ENCODE measurements around the gene SSBP2. TPM values are rescaled to one million over a fixed set of nuclear protein-coding genes. Genes with fewer than 3 reads are reported as not detected.

Gene SSBP2
- total RNA-seq: 10 to 100 TPM; 13.0 to 14.2 TPM

DNA sequence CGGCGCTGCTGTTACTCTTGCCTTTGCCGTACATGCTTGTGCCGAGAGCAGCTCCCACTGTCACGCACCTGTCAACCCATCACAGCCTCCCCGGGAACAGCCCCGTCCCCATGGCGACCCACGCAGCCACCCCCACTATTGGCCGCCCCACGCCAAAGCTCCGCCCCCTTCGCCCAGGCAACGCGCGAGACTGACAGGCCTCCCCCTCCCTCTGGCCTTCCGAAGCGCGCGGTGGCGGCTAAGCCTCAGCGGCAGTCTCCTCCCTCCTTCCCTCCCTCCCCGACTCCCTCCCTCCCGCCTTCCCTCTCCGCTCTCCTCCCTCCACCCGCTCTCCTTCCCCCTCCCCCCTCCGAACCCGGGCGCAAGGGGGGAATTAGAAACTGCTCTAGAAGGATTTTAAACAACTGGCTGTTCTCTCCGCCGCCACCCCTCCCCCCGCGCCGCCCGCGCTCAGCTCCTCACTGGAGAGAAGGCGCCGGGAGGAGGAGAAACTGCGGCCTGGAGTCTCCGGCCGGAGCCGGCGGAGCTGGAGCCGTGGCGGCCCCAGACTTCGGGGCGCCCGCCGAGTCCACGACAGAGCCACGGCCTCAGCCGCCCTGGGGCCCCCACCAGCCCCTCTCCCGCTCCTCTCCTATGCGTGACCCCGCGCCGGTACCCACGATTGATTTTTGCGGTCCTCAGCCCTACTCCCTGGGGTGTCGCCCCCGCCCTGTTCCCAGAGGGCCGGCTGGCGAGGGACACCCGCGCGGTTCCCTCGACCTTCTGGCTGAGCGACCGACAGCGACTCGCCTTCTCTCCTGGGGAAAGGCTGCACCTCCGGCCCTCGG lies at the start of gene SSBP2:
Gene SSBP2, minus strand, starts transcription at position 89 of the 827 bp plus-strand sequence. Its CDS starts 55 bp downstream, at position 34.
- peak within 1 kb of the TSS; percentile 74 for H3K27ac Mint-ChIP-seq
- H3K27me3 Mint-ChIP-seq: no peaks in the 10 kb centered on the region
- H3K4me1 Mint-ChIP-seq (ENCODE audit: low read depth): peaks cover 22% of the 10 kb centered on the region
- intact Hi-C loops (cut with micrococcal nuclease): loop anchor here (1.0 to 5.0 kb wide), 6 partner anchors 28 to 606 kb away; partner anchors contain the start of gene ZCCHC9
- ChIA-PET CTCF (interaction anchor here (1.0 to 2.8 kb wide), 7 partner anchors 28 to 475 kb away, joined by 3 to 22 read pairs (median 5); no protein-coding TSS in a partner anchor), POLR2A (interaction anchor here (0.9 to 4.2 kb wide), 10 partner anchors 11 to 526 kb away, joined by 3 to 62 read pairs (median 4); partner anchors contain the start of genes ATG10 and RPS23)
- peak; percentile 98 for DNase-seq
- no peaks in the 10 kb centered on the region for H3K9me3 Mint-ChIP-seq
- peaks cover 3% of the 10 kb centered on the region for H3K36me3 Mint-ChIP-seq
- peak within 1 kb of the TSS; percentile 86 for H3K4me3 Mint-ChIP-seq

DNA sequence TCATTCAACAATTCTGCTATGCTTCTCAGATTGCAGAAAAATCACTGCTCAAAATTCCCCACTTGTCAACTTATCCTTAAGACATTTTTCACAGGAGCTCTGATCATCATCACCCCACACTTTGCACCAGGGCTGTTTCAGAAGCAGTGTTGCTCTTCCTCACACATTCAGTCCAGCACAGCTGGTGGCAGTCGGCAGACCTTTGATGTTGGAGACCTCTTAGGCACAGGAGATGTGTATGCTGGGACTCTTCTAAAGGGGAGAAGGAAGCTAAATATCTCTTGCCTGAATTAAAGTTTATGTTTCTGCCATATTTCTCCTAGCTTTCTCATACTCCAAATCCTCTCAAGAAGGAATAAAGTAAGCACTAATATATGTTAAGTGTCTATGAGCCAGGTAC lies 44.8 kb upstream of the SSBP2 start:
- CTCF ChIA-PET: no interaction called here
- Mint-ChIP-seq H3K4me3 (no peak overlapping the region), H3K27me3 (peaks cover 3% of the 10 kb centered on the region), H3K36me3 (no peaks in the 10 kb centered on the region), H3K27ac (no peak overlapping the region), H3K4me1 (ENCODE audit: low read depth) (no peaks in the 10 kb centered on the region), H3K9me3 (no peaks in the 10 kb centered on the region)
- intact Hi-C loops (cut with micrococcal nuclease): no loop called here
- DNase-seq: no peak
- POLR2A ChIA-PET: no interaction called here

DNA sequence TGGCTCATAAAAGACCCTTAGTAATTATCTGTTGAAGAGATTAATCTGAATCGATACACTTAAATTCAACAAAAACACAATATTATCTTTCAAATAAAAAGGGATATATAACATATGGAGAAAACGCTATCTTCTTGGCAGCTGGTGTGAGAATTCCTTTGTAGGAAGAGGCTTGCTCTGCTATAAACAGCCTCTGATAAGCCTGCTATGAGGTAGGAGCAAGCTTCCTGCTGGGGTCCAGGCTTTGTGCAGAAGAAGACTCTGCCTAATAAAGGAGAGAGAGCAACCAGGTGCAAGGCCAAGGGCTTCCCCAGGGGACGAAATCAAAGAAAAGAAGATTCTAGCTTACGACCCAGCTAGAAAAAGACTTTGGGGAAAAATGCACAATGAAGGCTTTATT lies 43.3 kb upstream of the SSBP2 start:
- H3K4me1 Mint-ChIP-seq (ENCODE audit: low read depth): no peaks in the 10 kb centered on the region
- no peak overlapping the region for H3K27ac Mint-ChIP-seq
- no peak for DNase-seq
- no peak overlapping the region for H3K4me3 Mint-ChIP-seq
- CTCF ChIA-PET: no interaction called here
- POLR2A ChIA-PET: no interaction called here
- intact Hi-C loops (cut with micrococcal nuclease): no loop called here
- peaks cover 1% of the 10 kb centered on the region for H3K27me3 Mint-ChIP-seq
- H3K36me3 Mint-ChIP-seq: no peaks in the 10 kb centered on the region
- no peaks in the 10 kb centered on the region for H3K9me3 Mint-ChIP-seq

DNA sequence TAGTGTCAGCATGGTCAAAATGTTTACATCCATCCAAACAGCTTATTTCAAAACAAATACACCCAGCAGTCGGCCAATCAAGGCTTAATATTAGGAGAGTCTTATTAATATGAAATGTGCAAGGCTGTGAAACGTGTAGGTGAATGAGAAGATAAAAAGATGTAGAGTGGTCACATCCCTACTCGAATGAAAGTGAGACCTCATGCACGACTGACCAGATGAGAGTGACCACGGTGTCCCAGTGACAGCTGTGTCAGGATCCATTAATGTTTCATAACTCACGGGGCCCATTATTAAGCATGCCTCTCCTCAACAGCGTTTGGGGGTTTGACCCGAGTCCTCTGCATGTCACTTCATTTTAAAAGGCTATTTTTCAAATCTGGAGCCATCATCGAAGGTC lies 39.4 kb upstream of the SSBP2 start:
- no peaks in the 10 kb centered on the region for H3K27me3 Mint-ChIP-seq
- H3K27ac Mint-ChIP-seq: no peak overlapping the region
- no peak for DNase-seq
- peaks cover 7% of the 10 kb centered on the region for H3K4me1 Mint-ChIP-seq (ENCODE audit: low read depth)
- H3K36me3 Mint-ChIP-seq: no peaks in the 10 kb centered on the region
- CTCF ChIA-PET: no interaction called here
- H3K4me3 Mint-ChIP-seq: no peak overlapping the region
- POLR2A ChIA-PET: no interaction called here
- H3K9me3 Mint-ChIP-seq: no peaks in the 10 kb centered on the region
- intact Hi-C loops (cut with micrococcal nuclease): no loop called here

DNA sequence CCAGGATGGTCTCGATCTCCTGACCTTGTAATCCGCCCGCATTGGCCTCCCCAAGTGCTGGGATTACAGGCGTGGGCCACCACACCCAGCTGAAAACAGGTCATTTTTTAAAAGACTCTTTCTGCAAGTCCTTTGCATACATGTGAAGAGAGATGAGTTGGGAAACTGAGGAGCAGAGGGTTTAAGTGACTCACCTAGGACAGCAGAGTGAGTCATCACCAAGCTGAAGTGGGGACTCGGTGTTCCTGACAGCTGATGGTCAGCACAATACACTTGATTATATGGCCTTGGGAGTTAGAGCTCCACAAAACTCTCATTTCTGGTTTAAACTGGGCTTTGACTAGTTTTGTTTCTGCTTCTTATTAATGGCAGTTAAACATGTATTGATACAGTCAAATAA lies 38.1 kb upstream of the SSBP2 start:
- intact Hi-C loops (cut with micrococcal nuclease): no loop called here
- Mint-ChIP-seq H3K36me3 (no peaks in the 10 kb centered on the region), H3K27me3 (no peaks in the 10 kb centered on the region), H3K27ac (no peak overlapping the region), H3K4me3 (no peak overlapping the region), H3K9me3 (no peaks in the 10 kb centered on the region), H3K4me1 (ENCODE audit: low read depth) (peaks cover 7% of the 10 kb centered on the region)
- ChIA-PET POLR2A (no interaction called here), CTCF (interaction anchor here (1.6 kb wide), 1 partner anchor 364 kb away, joined by 3 read pairs; no protein-coding TSS in a partner anchor)
- no peak for DNase-seq

DNA sequence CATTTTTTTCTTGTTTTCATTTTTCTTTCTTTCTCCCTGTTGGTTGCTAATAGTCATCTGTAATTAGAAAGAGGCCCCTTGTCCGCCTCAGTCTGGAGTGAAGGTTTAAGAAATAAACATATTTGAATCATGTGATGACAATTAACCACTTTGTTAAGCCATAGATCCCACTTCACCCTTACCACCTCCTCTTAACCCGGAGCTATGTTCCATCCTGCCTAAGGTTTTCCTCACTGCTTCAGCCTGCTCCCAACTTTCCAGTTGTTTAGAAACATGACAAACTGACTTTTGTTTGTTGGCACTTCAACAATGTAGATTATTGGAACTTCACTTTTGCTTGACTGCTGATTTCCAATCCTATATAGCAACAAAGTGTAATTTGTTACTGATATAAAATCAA lies 37.4 kb upstream of the SSBP2 start:
- no peak overlapping the region for H3K4me3 Mint-ChIP-seq
- H3K27me3 Mint-ChIP-seq: no peaks in the 10 kb centered on the region
- H3K36me3 Mint-ChIP-seq: no peaks in the 10 kb centered on the region
- H3K27ac Mint-ChIP-seq: no peak overlapping the region
- no peak for DNase-seq
- ChIA-PET POLR2A (no interaction called here), CTCF (interaction anchor here (1.6 kb wide), 1 partner anchor 363 kb away, joined by 3 read pairs; no protein-coding TSS in a partner anchor)
- H3K9me3 Mint-ChIP-seq: no peaks in the 10 kb centered on the region
- intact Hi-C loops (cut with micrococcal nuclease): no loop called here
- H3K4me1 Mint-ChIP-seq (ENCODE audit: low read depth): peaks cover 7% of the 10 kb centered on the region

DNA sequence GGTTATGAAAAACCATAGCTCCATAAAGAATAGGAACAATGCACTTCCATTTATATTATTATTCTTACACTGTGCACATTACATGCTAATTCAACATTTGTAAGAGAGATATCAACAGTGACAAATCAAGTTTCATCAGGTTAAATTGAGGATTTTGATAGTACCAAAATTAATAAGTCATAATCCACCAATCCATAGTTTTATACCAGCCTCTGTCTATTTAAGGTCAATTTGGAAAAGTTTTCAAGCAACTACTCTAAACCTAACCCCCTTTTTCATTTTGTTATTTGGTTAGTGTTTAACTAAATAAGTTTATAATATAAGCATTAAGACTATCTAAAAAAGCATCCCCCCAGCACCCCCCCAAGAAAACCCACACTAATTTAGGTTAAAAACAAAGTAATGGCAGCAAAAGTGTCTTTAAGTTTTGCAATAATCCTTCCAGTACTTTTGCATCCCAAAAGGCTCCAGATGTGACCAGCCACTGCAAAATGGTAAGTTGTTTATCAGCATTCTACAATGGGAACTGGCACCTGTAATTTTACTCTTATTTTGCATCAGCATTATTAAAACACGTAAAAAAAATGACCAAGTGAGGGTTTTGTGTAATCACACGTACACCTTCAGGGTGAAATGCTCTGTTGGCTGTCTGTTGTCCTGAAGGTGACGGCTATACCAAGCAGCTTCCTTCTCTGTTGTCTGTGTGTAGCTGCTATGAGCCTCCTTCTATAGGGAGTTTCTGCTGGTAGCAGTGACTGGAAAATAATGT lies 36.8 kb upstream of the SSBP2 start:
- Mint-ChIP-seq H3K36me3 (no peaks in the 10 kb centered on the region), H3K4me1 (ENCODE audit: low read depth) (peaks cover 7% of the 10 kb centered on the region), H3K4me3 (no peak overlapping the region), H3K27me3 (no peaks in the 10 kb centered on the region), H3K27ac (no peak overlapping the region), H3K9me3 (no peaks in the 10 kb centered on the region)
- CTCF ChIA-PET: no interaction called here
- intact Hi-C loops (cut with micrococcal nuclease): no loop called here
- DNase-seq: no peak
- POLR2A ChIA-PET: no interaction called here

DNA sequence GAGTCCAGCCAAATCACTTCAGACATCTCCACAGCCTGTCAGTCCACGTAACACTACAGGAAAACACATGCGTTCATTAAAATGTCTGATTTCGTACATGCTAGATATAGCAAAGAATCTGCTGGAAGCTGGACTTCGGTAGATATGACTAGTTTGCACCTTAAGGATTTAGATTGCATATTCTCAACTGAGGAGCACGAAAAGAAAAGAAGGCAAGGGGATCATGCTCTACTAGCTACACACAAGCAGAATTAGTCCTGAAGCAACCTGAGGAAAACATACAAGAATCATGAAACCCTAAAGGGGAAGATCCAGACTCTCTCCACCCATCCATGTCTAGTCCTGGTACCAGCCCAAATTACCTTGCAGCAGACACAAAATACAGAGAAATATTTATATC lies 36.1 kb upstream of the SSBP2 start:
- no peaks in the 10 kb centered on the region for H3K27me3 Mint-ChIP-seq
- CTCF ChIA-PET: no interaction called here
- no peak overlapping the region for H3K27ac Mint-ChIP-seq
- intact Hi-C loops (cut with micrococcal nuclease): no loop called here
- no peaks in the 10 kb centered on the region for H3K9me3 Mint-ChIP-seq
- H3K4me1 Mint-ChIP-seq (ENCODE audit: low read depth): peaks cover 7% of the 10 kb centered on the region
- no peak overlapping the region for H3K4me3 Mint-ChIP-seq
- no peak for DNase-seq
- POLR2A ChIA-PET: no interaction called here
- H3K36me3 Mint-ChIP-seq: no peaks in the 10 kb centered on the region

DNA sequence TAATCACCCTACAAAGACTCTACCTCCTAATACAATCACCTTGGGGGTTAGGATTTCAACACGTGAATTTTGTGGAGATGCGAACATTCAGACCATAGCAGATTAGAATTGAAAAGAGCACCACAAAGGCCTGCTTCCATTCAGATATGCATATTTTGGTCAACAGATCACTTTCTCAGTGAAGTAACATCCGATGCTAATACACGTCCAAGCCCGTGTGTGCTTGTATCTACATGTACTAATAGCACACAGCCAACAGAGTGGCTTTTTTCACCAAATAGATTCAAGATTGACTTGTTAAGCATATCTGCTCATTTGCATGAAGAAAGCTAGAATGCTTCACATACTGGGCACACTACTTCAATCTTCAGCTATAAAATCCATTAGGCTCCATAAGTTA lies 35.6 kb upstream of the SSBP2 start:
- ChIA-PET POLR2A (no interaction called here), CTCF (no interaction called here)
- Mint-ChIP-seq H3K9me3 (no peaks in the 10 kb centered on the region), H3K27ac (no peak overlapping the region), H3K27me3 (no peaks in the 10 kb centered on the region), H3K4me3 (no peak overlapping the region), H3K4me1 (ENCODE audit: low read depth) (peaks cover 7% of the 10 kb centered on the region), H3K36me3 (no peaks in the 10 kb centered on the region)
- intact Hi-C loops (cut with micrococcal nuclease): no loop called here
- DNase-seq: no peak

DNA sequence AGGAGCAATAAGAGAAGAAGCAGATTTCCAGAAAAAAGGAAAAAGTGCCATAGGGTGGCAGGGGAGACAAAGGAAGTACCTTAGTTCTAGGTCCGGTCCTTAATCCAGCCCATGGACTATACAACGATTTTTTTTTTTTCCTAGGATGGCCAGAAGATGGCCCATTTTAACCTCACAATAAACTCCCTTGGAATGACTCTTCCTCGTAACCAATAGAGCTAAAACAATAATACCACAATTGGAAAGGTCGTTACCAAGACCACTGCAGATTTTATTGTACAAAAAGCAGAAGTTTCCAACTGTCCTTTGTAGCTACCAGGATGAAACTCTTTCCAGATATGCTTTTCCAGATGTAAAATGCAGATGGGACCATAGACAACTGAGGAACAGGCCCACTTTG lies 34.4 kb upstream of the SSBP2 start:
- H3K4me1 Mint-ChIP-seq (ENCODE audit: low read depth): peaks cover 7% of the 10 kb centered on the region
- no peaks in the 10 kb centered on the region for H3K36me3 Mint-ChIP-seq
- no peak for DNase-seq
- no peaks in the 10 kb centered on the region for H3K27me3 Mint-ChIP-seq
- no peaks in the 10 kb centered on the region for H3K9me3 Mint-ChIP-seq
- CTCF ChIA-PET: no interaction called here
- POLR2A ChIA-PET: no interaction called here
- intact Hi-C loops (cut with micrococcal nuclease): no loop called here
- H3K4me3 Mint-ChIP-seq: no peak overlapping the region
- H3K27ac Mint-ChIP-seq: no peak overlapping the region

DNA sequence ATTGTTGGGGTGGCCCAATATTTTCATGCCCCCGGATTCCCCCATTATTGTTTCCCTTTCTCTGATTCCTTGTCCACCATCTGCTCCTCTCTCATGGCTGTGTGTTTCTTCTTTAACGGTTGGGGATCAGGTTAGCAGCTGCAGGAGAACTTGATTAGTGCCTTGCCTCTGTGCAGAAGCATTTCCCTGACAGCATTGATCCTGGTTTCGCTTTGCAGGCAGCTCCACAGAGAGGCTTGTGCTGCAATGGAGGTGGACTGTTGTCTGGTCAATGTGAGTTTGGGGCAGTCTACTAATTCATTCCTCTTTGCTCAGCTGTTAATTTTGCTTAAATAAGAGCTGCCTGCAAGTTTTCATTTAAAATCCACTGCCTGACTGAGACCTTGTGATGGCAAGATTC lies 32.5 kb upstream of the SSBP2 start:
- no peaks in the 10 kb centered on the region for H3K9me3 Mint-ChIP-seq
- intact Hi-C loops (cut with micrococcal nuclease): no loop called here

DNA sequence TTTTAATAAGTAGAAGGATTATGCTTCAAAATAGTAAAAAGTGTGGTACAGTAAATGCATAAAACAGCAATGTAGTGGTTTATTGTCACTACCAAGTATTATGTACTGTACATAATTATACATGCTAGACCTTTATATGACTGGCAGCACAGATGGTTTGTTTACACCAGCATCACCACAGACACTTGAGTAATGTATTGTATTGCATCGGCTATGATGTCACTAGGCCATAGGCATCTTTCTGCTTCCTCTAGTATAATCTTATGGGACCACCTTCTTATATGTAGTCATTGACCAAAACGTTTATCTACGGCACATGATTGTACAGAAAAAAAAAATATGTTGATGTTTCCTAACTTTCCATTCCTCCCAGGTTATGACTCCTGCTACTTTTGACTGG lies 31.9 kb upstream of the SSBP2 start:
- ChIA-PET POLR2A (no interaction called here), CTCF (no interaction called here)
- intact Hi-C loops (cut with micrococcal nuclease): no loop called here
- Mint-ChIP-seq H3K36me3 (peaks cover 1% of the 10 kb centered on the region), H3K4me3 (no peak overlapping the region), H3K27me3 (no peaks in the 10 kb centered on the region), H3K9me3 (no peaks in the 10 kb centered on the region), H3K4me1 (ENCODE audit: low read depth) (peaks cover 18% of the 10 kb centered on the region), H3K27ac (no peak overlapping the region)
- no peak for DNase-seq

More for the DNA sequence above, 32.5 kb upstream of the SSBP2 start:
- Mint-ChIP-seq H3K27ac (no peak overlapping the region), H3K4me1 (ENCODE audit: low read depth) (peaks cover 20% of the 10 kb centered on the region), H3K4me3 (no peak overlapping the region), H3K36me3 (no peaks in the 10 kb centered on the region), H3K27me3 (no peaks in the 10 kb centered on the region)
- no peak for DNase-seq
- POLR2A ChIA-PET: no interaction called here
- CTCF ChIA-PET: no interaction called here
